Mesothelial cell of epicardium (in vitro differentiated cells): ENCODE results near the gene EFCAB5. TPM values are rescaled to one million over a fixed set of nuclear protein-coding genes. Genes with fewer than 3 reads are reported as not detected.

Experiments
- DNase-seq, 2 experiments: peaks; one replicate each; pipeline ENCODE4 v3.0.0; 2021; ENCODE audit warnings: low spot score in 2 of 2; ENCODE audit not compliant: unreplicated experiment in 2 of 2
- H3K27ac Mint-ChIP-seq: 2 replicates; pipeline ENCODE4 v1.8.0; 2021; ENCODE audit warnings: mixed read lengths
- H3K27me3 Mint-ChIP-seq: 2 replicates; pipeline ENCODE4 v1.8.0; 2021; ENCODE audit warnings: low read depth, mixed read lengths
- H3K36me3 Mint-ChIP-seq: 2 replicates; pipeline ENCODE4 v1.8.0; 2021; ENCODE audit warnings: mixed read lengths
- H3K4me1 Mint-ChIP-seq: 2 replicates; pipeline ENCODE4 v1.8.0; 2021; ENCODE audit warnings: mixed read lengths
- H3K4me3 Mint-ChIP-seq: 2 replicates; pipeline ENCODE4 v1.8.0; 2021; ENCODE audit warnings: mild to moderate bottlenecking, moderate library complexity, mixed read lengths
- H3K9me3 Mint-ChIP-seq: 2 replicates; pipeline ENCODE4 v1.8.0; 2021; ENCODE audit warnings: mixed read lengths
- CTCF ChIP-seq: fragments of 200-600 bp; sonication (generic); IDR thresholded peaks from one replicate; pipeline ENCODE4 v1.5.0; 2021; ENCODE audit warnings: antibody characterized with exemption; ENCODE audit not compliant: unreplicated experiment
- total RNA-seq: library from RNA; stranded (reverse); gene quantifications from 3 replicates; pipeline ENCODE4 v1.2.1, GENCODE V29; 2021

EFCAB5 gene
- total RNA-seq, 1 donor from 2014 or later: 0.58 TPM

GRCh38 chr17:29918922-29919856 lies 22.2 kb upstream of the EFCAB5 start:
- H3K27ac Mint-ChIP-seq: peak overlapping the region; percentile 48
- H3K36me3 Mint-ChIP-seq: no peaks in the 10 kb centered on the region
- H3K4me3 Mint-ChIP-seq: no peak overlapping the region
- H3K4me1 Mint-ChIP-seq: peaks cover 9% of the 10 kb centered on the region
- H3K27me3 Mint-ChIP-seq: no peaks in the 10 kb centered on the region
- TF ChIP-seq CTCF: no peak
- H3K9me3 Mint-ChIP-seq: no peaks in the 10 kb centered on the region
- no peak for DNase-seq

- Mint-ChIP-seq H3K27me3 (no peaks in the 10 kb centered on the region), H3K9me3 (no peaks in the 10 kb centered on the region), H3K36me3 (no peaks in the 10 kb centered on the region), H3K4me1 (peaks cover 15% of the 10 kb centered on the region), H3K4me3 (no peak overlapping the region), H3K27ac (no peak overlapping the region)
- no peak for TF ChIP-seq CTCF
- no peak for DNase-seq
Measured at GRCh38 chr17:29924786-29925185, 16.6 kb upstream of the EFCAB5 start.

GRCh38 chr17:29927546-29927945 lies 13.9 kb upstream of the EFCAB5 start:
- DNase-seq: no peak
- H3K9me3 Mint-ChIP-seq: no peaks in the 10 kb centered on the region
- H3K4me3 Mint-ChIP-seq: no peak overlapping the region
- no peak for TF ChIP-seq CTCF
- H3K27me3 Mint-ChIP-seq: no peaks in the 10 kb centered on the region
- peak overlapping the region; percentile 2 for H3K27ac Mint-ChIP-seq
- no peaks in the 10 kb centered on the region for H3K36me3 Mint-ChIP-seq
- H3K4me1 Mint-ChIP-seq: peaks cover 15% of the 10 kb centered on the region

- Mint-ChIP-seq H3K27ac (peak overlapping the region; percentile 92), H3K27me3 (no peaks in the 10 kb centered on the region), H3K36me3 (no peaks in the 10 kb centered on the region), H3K4me3 (no peak overlapping the region), H3K4me1 (peaks cover 15% of the 10 kb centered on the region), H3K9me3 (no peaks in the 10 kb centered on the region)
- no peak for DNase-seq
- TF ChIP-seq CTCF: no peak
Measured at GRCh38 chr17:29929006-29929532, 12.4 kb upstream of the EFCAB5 start.

- DNase-seq: peak; percentile 86
- H3K27me3 Mint-ChIP-seq: no peaks in the 10 kb centered on the region
- H3K4me3 Mint-ChIP-seq: no peak within 1 kb of the TSS
- no peaks in the 10 kb centered on the region for H3K36me3 Mint-ChIP-seq
- H3K4me1 Mint-ChIP-seq: peaks cover 15% of the 10 kb centered on the region
- no peaks in the 10 kb centered on the region for H3K9me3 Mint-ChIP-seq
- TF ChIP-seq CTCF: no peak
- peak within 1 kb of the TSS; percentile 92 for H3K27ac Mint-ChIP-seq
Measured at GRCh38 chr17:29929533-29930408, 11.7 kb upstream of the EFCAB5 start, which contains the start of gene SSH2. TSS of gene SSH2 (minus strand) at chr17:29930228. CDS start at chr17:29930000, 228 bp downstream.
